ENCODE results near the gene ABHD4.

ABHD4 gene

DNA sequence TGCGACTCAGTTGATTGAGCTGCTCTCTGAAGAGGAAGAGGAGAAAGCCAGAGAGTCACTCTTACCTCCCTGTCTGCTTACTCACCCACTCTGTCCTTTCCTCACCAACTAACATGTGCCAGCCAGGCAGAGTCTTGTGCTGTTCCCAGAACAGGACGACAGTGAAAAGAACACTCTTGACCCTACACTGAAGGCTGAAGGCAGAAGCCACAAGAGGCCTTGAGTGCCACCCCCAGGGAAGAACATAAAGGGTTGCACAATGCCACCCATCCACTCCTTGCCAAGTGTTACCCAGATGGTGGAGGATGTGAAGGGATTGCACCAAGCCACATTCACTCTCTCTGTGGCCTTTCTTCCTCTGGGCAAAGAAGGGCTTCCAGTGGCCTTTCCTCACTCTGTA lies 12.8 kb downstream of the ABHD4 start:
- Histone ChIP-seq H3K27ac (ENCODE audit: low read length) (no peak overlapping the region; the same call in 1 of the 2 replicates), H3F3A (ENCODE audit: insufficient read depth, low read length) (peaks cover 21% of the 10 kb centered on the region), H3K27me3 (replicated peaks; ENCODE audit: insufficient read depth, low read length) (no peaks in the 10 kb centered on the region), H4K20me1 (ENCODE audit: insufficient read depth, low read length) (no peaks in the 10 kb centered on the region), H2AFZ (ENCODE audit: low read length) (no peak overlapping the region), H3K36me3 (replicated peaks; ENCODE audit: insufficient read depth, low read length) (no peaks in the 10 kb centered on the region), H3K9ac (ENCODE audit: low read length) (no peak overlapping the region), H3K4me1 (ENCODE audit: low read length) (peaks cover 37% of the 10 kb centered on the region), H3K9me2 (replicated peaks; ENCODE audit: insufficient read depth, low read length) (no peaks in the 10 kb centered on the region), H3K4me3 (ENCODE audit: low read length) (no peak overlapping the region), H3K4me2 (ENCODE audit: low read depth, low read length) (no peak overlapping the region), H3K79me2 (ENCODE audit: low read length) (0 out of 2 replicates have a peak, but pooled peaks cover 3% of the 10 kb centered on the region), H3K9me3 (replicated peaks; ENCODE audit: insufficient read depth, low read length) (no peaks in the 10 kb centered on the region)
- DNase-seq, result no peak
- TF ChIP-seq CTCF (IDR thresholded peaks at IDR 0.05; ENCODE audit: low read length), result no peak
- no peak for TF ChIP-seq EZH2phosphoT487 (IDR thresholded peaks at IDR 0.05; ENCODE audit: low read length)
- TF ChIP-seq EZH2 (optimal IDR thresholded peaks at IDR 0.05; ENCODE audit: low read depth, low read length), result no peak

DNA sequence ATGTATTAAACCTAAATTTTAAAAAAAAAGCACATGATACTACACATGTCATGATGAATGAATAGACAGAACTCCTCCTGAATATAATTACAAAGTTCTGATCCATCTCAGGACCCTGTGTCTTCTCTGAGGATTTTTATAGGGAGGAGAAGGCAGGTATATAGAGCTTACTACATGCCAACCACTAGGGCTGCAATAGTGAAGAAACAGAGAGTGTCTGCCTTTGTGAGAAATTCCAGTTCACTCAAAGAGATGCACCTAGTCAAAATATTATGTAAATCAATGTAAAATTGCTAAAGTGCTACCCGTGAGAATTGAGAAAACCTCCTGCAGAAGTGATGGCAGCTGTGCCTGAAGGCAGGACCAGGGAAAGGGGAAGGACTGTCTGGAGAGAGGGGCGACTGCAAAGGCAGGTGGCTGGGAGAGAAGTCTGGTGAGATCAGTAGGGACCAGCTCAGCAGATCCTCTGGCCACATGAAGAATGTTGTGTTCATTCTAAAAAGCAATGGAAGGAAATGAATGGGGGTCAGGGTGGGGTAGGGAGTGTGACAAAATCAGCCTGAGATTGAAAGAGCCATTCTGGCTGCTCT lies 15.1 kb downstream of the ABHD4 start:
- peak; percentile 26 for DNase-seq
- no peak overlapping the region for H2AFZ ChIP-seq (ENCODE audit: low read length)

GRCh38 chr14:22613736-22614239 lies 15.7 kb downstream of the ABHD4 start:
- H3F3A ChIP-seq (ENCODE audit: insufficient read depth, low read length), result peaks cover 21% of the 10 kb centered on the region
- H3K4me1 ChIP-seq (ENCODE audit: low read length), result peaks cover 37% of the 10 kb centered on the region
- H3K9ac ChIP-seq (ENCODE audit: low read length), result peak overlapping the region; percentile 35; the same call in 1 of the 2 replicates
- DNase-seq, result no peak
- no peaks in the 10 kb centered on the region for H3K9me2 ChIP-seq (replicated peaks; ENCODE audit: insufficient read depth, low read length)
- no peak overlapping the region for H2AFZ ChIP-seq (ENCODE audit: low read length)
- H3K9me3 ChIP-seq (replicated peaks; ENCODE audit: insufficient read depth, low read length), result no peaks in the 10 kb centered on the region
- peak overlapping the region; percentile 89 for H3K27ac ChIP-seq (ENCODE audit: low read length)
- no peaks in the 10 kb centered on the region for H3K36me3 ChIP-seq (replicated peaks; ENCODE audit: insufficient read depth, low read length)
- no peak overlapping the region for H3K4me3 ChIP-seq (ENCODE audit: low read length)
- H3K4me2 ChIP-seq (ENCODE audit: low read depth, low read length), result peak overlapping the region; percentile 49; the same call in 1 of the 2 replicates
- H4K20me1 ChIP-seq (ENCODE audit: insufficient read depth, low read length), result no peaks in the 10 kb centered on the region
- TF ChIP-seq EZH2 (optimal IDR thresholded peaks at IDR 0.05; ENCODE audit: low read depth, low read length), result no peak
- TF ChIP-seq EZH2phosphoT487 (IDR thresholded peaks at IDR 0.05; ENCODE audit: low read length), result no peak
- TF ChIP-seq CTCF (IDR thresholded peaks at IDR 0.05; ENCODE audit: low read length), result no peak
- H3K79me2 ChIP-seq (ENCODE audit: low read length), result no peaks in the 10 kb centered on the region
- no peaks in the 10 kb centered on the region for H3K27me3 ChIP-seq (replicated peaks; ENCODE audit: insufficient read depth, low read length)

More for the DNA sequence above, 15.1 kb downstream of the ABHD4 start:
- Histone ChIP-seq H3K9me3 (replicated peaks; ENCODE audit: insufficient read depth, low read length) (no peaks in the 10 kb centered on the region), H3K79me2 (ENCODE audit: low read length) (no peaks in the 10 kb centered on the region), H3K27me3 (replicated peaks; ENCODE audit: insufficient read depth, low read length) (no peaks in the 10 kb centered on the region), H3K4me3 (ENCODE audit: low read length) (no peak overlapping the region), H3K27ac (ENCODE audit: low read length) (peak overlapping the region; percentile 89), H3K9ac (ENCODE audit: low read length) (no peak overlapping the region), H3K36me3 (replicated peaks; ENCODE audit: insufficient read depth, low read length) (no peaks in the 10 kb centered on the region), H3K4me1 (ENCODE audit: low read length) (peaks cover 37% of the 10 kb centered on the region), H3F3A (ENCODE audit: insufficient read depth, low read length) (peaks cover 21% of the 10 kb centered on the region), H4K20me1 (ENCODE audit: insufficient read depth, low read length) (no peaks in the 10 kb centered on the region), H3K9me2 (replicated peaks; ENCODE audit: insufficient read depth, low read length) (no peaks in the 10 kb centered on the region), H3K4me2 (ENCODE audit: low read depth, low read length) (peak overlapping the region; percentile 49)
- TF ChIP-seq CTCF (IDR thresholded peaks at IDR 0.05; ENCODE audit: low read length) (peak; percentile 15), EZH2 (optimal IDR thresholded peaks at IDR 0.05; ENCODE audit: low read depth, low read length) (no peak), EZH2phosphoT487 (IDR thresholded peaks at IDR 0.05; ENCODE audit: low read length) (no peak)

All from MM.1S (cell line).